Fibroblast of mammary gland (primary cell): ENCODE results near the gene ZBTB22.

Experiments
- DNase-seq: peaks from one replicate; pipeline ENCODE4 v3.0.0-alpha.2; 2010; ENCODE audit warnings: low read depth
- H3K4me3 ChIP-seq: 2 replicates; pipeline ENCODE4 v1.5.1; 2011; ENCODE audit warnings: low read depth, mild to moderate bottlenecking, low read length, moderate library complexity; ENCODE audit not compliant: control insufficient read depth
- CTCF ChIP-seq: conservative IDR thresholded peaks from 2 replicates; pipeline ENCODE4 v1.5.1; 2011; ENCODE audit warnings: low read depth, low read length, inconsistent platforms; ENCODE audit not compliant: control insufficient read depth, insufficient read depth

The ZBTB22 gene

GRCh38 chr6:33297406-33297955, 20.1 kb downstream of the ZBTB22 start:
- peak overlapping the region; percentile 91 for H3K4me3 ChIP-seq
- no peak for TF ChIP-seq CTCF
- no peak for DNase-seq

DNA sequence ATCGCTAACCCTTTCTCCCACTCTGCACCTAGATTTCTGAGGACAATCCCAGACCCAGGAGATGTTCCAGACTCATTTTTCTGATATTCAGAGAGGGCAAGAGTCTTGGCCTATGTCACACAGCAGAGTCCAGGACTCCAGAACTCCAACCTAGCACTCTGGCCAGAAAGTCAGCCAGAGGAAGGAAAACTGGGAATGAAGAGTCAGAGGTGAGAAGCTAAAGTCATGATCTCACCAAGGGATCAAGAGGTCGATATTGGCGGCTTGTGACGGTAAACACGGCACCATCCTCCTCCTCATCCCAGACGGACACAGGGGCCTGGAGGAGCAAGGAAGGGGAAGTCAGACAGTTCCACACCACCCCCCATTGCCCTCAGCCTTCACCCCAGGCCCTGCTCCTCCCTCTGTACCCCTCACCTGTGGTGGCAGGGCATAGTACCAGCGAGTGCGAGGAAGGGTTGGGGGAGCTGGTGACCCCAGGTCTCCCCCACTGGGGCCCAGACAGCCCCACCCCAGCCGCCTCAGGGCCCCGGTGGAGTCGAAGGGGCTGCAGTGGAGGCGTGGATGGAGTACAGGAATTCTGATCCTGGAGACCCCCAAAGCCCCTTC, 20.6 kb downstream of the ZBTB22 start:
- no peak for DNase-seq
- no peak overlapping the region for H3K4me3 ChIP-seq
- TF ChIP-seq CTCF: no peak

GRCh38 chr6:33295621-33296369, 21.7 kb downstream of the ZBTB22 start:
- no peak for TF ChIP-seq CTCF
- no peak overlapping the region for H3K4me3 ChIP-seq
- no peak for DNase-seq

DNA sequence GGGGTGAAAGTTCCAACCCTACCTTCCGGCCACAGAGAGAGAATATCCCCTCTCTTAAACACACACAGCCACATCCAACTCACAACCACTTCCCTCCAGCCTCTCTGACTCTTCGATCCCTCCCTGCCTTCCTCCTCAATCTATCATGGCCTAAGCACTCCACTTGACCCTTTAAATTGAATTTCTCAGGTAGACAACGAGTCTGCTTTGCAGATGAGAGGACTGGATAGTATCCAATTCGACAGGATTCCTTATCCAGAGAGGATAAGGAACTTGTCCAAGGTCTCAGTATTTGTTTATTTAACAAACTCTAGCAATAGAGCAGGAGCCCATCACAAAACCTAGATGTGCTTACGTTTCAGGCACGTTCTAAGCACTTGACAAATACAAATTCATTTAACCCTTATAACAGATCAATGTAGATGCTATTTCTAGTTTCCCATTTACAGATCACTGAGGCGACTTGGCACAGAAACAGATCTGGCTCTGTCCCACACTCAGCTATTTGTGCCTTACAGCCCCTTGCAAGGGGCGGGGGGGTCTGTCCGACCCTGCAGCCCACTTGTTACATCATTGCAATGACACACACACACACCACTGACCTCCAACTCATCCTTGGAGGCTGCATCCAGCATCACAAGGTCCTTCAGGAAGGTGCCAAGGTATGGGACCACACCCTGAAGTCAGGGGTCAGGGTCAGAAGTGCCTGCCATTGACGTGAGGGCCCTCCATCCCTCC, 23.3 kb downstream of the ZBTB22 start:
- DNase-seq: no peak
- H3K4me3 ChIP-seq: no peak overlapping the region
- TF ChIP-seq CTCF: no peak

DNA sequence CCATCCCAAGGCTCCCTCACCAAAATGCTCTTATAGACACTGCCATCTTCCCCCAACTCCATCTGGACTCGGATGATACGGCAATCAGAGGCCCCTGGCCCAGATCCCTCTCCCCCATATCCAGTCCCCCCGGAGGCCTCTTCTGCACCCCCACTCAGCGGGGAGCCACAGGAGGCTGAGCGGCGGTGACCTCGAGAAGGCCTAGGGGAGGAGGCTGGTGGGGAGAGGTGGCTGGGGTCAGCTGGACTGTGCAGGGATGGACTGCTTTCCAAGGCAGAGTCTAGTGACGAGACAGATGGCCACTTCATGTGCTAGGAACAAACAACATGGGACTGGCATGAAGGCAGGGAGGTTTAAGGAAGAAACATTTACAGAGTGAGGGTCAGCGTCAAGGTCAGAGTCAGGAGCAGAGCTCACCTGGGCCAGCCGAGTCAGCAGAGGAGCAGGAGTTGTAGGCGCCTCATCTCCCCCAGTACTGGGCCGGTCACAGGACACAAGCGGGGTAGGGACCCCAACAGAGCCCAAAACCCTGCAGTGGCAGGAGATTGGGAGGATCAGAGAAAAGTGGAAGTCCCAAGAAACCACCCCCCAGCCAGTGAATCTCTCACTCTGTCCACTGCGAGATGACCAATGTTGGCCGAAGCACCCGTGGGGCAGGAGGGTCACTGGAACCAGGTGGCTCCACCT, 24.4 kb downstream of the ZBTB22 start:
- H3K4me3 ChIP-seq: no peak overlapping the region
- DNase-seq: no peak
- TF ChIP-seq CTCF: no peak

- no peak for DNase-seq
- TF ChIP-seq CTCF: no peak
- peak overlapping the region; percentile 96 for H3K4me3 ChIP-seq
Measured at GRCh38 chr6:33290459-33290858, 27.1 kb downstream of the ZBTB22 start.
